ENCODE results near the gene PASK. TPM values are rescaled to one million over a fixed set of nuclear protein-coding genes. Genes with fewer than 3 reads are reported as not detected.

Gene PASK
- total RNA-seq, 1 experiment from 2014 or later = 80.9 TPM

- ChIA-PET CTCF (no interaction called here), POLR2A (no interaction called here)
- Mint-ChIP-seq H3K4me3 (no peak overlapping the region), H3K4me1 (no peaks in the 10 kb centered on the region), H3K36me3 (peaks cover 22% of the 10 kb centered on the region), H3K27ac (no peak overlapping the region), H3K27me3 (ENCODE audit: low read depth) (no peaks in the 10 kb centered on the region), H3K9me3 (peaks cover 4% of the 10 kb centered on the region)
- TF ChIP-seq, protein P1, sequence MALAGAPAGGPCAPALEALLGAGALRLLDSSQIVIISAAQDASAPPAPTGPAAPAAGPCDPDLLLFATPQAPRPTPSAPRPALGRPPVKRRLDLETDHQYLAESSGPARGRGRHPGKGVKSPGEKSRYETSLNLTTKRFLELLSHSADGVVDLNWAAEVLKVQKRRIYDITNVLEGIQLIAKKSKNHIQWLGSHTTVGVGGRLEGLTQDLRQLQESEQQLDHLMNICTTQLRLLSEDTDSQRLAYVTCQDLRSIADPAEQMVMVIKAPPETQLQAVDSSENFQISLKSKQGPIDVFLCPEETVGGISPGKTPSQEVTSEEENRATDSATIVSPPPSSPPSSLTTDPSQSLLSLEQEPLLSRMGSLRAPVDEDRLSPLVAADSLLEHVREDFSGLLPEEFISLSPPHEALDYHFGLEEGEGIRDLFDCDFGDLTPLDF (CRISPR knock-in tag; IDR thresholded peaks at IDR 0.05) = no peak
- TF ChIP-seq, protein P2, sequence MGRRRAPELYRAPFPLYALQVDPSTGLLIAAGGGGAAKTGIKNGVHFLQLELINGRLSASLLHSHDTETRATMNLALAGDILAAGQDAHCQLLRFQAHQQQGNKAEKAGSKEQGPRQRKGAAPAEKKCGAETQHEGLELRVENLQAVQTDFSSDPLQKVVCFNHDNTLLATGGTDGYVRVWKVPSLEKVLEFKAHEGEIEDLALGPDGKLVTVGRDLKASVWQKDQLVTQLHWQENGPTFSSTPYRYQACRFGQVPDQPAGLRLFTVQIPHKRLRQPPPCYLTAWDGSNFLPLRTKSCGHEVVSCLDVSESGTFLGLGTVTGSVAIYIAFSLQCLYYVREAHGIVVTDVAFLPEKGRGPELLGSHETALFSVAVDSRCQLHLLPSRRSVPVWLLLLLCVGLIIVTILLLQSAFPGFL (CRISPR knock-in tag; IDR thresholded peaks at IDR 0.05; ENCODE audit: borderline replicate concordance) = no peak
- TF ChIP-seq ESRRA (CRISPR knock-in tag; IDR thresholded peaks at IDR 0.05; ENCODE audit: borderline replicate concordance) (no peak), RORB (CRISPR knock-in tag; IDR thresholded peaks at IDR 0.05) (no peak)
- no peak for DNase-seq (ENCODE audit: low spot score)
- no peak for ATAC-seq
Measured at GRCh38 chr2:241126201-241126611, 23.1 kb downstream of the PASK start.

DNA sequence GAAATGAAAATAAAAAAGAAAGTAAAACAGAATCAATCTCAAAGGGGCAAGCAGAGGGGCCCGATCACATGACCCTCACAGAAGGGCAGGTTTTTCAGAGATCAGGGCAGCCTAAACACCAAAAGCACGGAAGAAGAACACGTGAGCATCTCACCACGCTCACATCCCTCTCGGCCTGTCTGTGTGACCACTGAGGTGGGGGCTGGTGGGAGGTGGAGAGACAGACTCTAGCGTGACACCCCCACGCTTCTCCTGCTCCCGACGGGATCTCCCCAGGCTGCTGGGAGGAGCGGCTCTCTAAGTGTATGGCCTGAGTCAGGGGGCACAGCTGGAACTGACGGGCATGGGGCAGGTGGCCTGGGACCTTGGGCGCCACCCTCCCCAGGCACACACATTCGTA lies 23.6 kb downstream of the PASK start:
- peaks cover 10% of the 10 kb centered on the region for H3K9me3 Mint-ChIP-seq
- no peak overlapping the region for H3K27ac Mint-ChIP-seq
- H3K4me3 Mint-ChIP-seq = no peak overlapping the region
- TF ChIP-seq ELF4 (CRISPR knock-in tag; IDR thresholded peaks at IDR 0.05; ENCODE audit: low read depth) = no peak
- TF ChIP-seq, protein P2 (CRISPR knock-in tag; IDR thresholded peaks at IDR 0.05; ENCODE audit: borderline replicate concordance) = no peak
- no peak for TF ChIP-seq TCF7 (CRISPR knock-in tag; IDR thresholded peaks at IDR 0.05; ENCODE audit: low read depth)
- TF ChIP-seq FOXJ3 (CRISPR knock-in tag; IDR thresholded peaks at IDR 0.05; ENCODE audit: borderline replicate concordance) = no peak
- H3K4me1 Mint-ChIP-seq = no peaks in the 10 kb centered on the region
- H3K36me3 Mint-ChIP-seq = peaks cover 25% of the 10 kb centered on the region
- no peak for ATAC-seq
- POLR2A ChIA-PET = no interaction called here
- DNase-seq (ENCODE audit: low spot score) = no peak
- no peaks in the 10 kb centered on the region for H3K27me3 Mint-ChIP-seq (ENCODE audit: low read depth)
- CTCF ChIA-PET = no interaction called here

DNA sequence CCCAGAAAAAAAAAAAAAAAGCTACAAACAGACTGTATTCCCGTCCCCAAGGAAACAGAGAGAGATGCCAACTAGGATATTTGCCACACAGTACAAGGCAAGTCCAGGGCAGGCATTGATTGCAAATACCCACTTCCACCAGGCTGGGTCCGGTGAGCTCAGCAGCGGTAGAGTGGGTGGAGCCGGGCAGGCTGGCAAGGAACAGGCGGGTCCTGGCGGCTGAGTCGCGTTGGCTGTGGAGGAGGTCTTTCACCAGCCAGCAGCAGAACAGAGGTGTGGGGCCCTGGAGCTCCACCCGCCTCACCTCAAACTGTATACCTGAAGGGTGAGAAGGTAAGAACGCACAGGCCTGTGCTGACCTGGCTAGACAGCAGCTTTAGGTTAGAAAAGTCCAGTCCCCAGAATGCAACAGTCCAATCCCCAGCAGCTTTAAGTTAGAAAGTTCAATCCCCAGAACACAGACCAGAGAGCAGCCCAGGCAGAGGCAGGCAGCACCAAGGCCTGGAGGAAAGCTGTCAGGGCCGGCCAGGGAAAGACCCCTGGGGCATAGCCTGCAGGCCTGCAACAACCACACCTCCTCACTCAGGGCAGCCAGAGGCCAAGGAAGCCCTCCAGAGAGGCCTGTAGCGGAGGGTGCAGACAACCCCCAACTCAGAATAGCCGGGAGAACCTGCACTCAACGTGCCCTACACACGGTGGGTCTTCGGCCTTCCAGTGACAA lies 25.3 kb downstream of the PASK start:
- DNase-seq (ENCODE audit: low spot score) (no peak), ATAC-seq (no peak)
- Mint-ChIP-seq H3K9me3 (peaks cover 10% of the 10 kb centered on the region), H3K27ac (no peak overlapping the region), H3K36me3 (peaks cover 26% of the 10 kb centered on the region), H3K4me3 (no peak overlapping the region), H3K4me1 (no peaks in the 10 kb centered on the region), H3K27me3 (ENCODE audit: low read depth) (no peaks in the 10 kb centered on the region)
- no peak for TF ChIP-seq SMAD4 (CRISPR knock-in tag; IDR thresholded peaks at IDR 0.05)
- TF ChIP-seq JAZF1 (CRISPR knock-in tag; IDR thresholded peaks at IDR 0.05) = no peak
- TF ChIP-seq, protein P3, sequence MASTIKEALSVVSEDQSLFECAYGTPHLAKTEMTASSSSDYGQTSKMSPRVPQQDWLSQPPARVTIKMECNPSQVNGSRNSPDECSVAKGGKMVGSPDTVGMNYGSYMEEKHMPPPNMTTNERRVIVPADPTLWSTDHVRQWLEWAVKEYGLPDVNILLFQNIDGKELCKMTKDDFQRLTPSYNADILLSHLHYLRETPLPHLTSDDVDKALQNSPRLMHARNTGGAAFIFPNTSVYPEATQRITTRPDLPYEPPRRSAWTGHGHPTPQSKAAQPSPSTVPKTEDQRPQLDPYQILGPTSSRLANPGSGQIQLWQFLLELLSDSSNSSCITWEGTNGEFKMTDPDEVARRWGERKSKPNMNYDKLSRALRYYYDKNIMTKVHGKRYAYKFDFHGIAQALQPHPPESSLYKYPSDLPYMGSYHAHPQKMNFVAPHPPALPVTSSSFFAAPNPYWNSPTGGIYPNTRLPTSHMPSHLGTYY (CRISPR knock-in tag; IDR thresholded peaks at IDR 0.05) = no peak
- TF ChIP-seq ZNF232 (CRISPR knock-in tag; IDR thresholded peaks at IDR 0.05) = no peak
- no peak for TF ChIP-seq ATF1 (CRISPR knock-in tag; IDR thresholded peaks at IDR 0.05)
- TF ChIP-seq TEAD1 (CRISPR knock-in tag; IDR thresholded peaks at IDR 0.05) = no peak
- no peak for TF ChIP-seq ZNF138 (CRISPR knock-in tag; conservative IDR thresholded peaks at IDR 0.05)
- POLR2A ChIA-PET = interaction anchor here (0.6 to 0.7 kb wide), 3 partner anchors 13 to 549 kb away, joined by 3 to 4 read pairs (median 4); no protein-coding TSS in a partner anchor
- CTCF ChIA-PET = interaction anchor here (0.5 kb wide), 1 partner anchor 480 kb away, joined by 3 read pairs; no protein-coding TSS in a partner anchor
